Subcutaneous adipose tissue (tissue), 4 donors: ENCODE measurements around the gene DDIAS. TPM values are rescaled to one million over a fixed set of nuclear protein-coding genes. Genes with fewer than 3 reads are reported as not detected.

Experiments
- total RNA-seq, 4 donors: library from RNA; depleted of rRNA; stranded (reverse); fragments of >200 nt; gene quantifications; one replicate each; pipeline ENCODE4 v1.1.0, GENCODE V29; 2016
- TF ChIP-seq, protein P1 (sequence below): fragments of 450-650 bp; IDR thresholded peaks from one replicate; pipeline ENCODE4 v1.5.1; 2016; ENCODE audit warnings: low read depth, mild to moderate bottlenecking, control low read depth, antibody characterized with exemption, moderate library complexity

The DDIAS gene
- total RNA-seq, 4 donors from 2014 or later: 0.38 to 2.4 (median 1.7) TPM

GRCh38 chr11:82907371-82907770 lies 5.8 kb downstream of the DDIAS start:
- TF ChIP-seq, protein P1, sequence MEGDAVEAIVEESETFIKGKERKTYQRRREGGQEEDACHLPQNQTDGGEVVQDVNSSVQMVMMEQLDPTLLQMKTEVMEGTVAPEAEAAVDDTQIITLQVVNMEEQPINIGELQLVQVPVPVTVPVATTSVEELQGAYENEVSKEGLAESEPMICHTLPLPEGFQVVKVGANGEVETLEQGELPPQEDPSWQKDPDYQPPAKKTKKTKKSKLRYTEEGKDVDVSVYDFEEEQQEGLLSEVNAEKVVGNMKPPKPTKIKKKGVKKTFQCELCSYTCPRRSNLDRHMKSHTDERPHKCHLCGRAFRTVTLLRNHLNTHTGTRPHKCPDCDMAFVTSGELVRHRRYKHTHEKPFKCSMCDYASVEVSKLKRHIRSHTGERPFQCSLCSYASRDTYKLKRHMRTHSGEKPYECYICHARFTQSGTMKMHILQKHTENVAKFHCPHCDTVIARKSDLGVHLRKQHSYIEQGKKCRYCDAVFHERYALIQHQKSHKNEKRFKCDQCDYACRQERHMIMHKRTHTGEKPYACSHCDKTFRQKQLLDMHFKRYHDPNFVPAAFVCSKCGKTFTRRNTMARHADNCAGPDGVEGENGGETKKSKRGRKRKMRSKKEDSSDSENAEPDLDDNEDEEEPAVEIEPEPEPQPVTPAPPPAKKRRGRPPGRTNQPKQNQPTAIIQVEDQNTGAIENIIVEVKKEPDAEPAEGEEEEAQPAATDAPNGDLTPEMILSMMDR: no peak

DNA sequence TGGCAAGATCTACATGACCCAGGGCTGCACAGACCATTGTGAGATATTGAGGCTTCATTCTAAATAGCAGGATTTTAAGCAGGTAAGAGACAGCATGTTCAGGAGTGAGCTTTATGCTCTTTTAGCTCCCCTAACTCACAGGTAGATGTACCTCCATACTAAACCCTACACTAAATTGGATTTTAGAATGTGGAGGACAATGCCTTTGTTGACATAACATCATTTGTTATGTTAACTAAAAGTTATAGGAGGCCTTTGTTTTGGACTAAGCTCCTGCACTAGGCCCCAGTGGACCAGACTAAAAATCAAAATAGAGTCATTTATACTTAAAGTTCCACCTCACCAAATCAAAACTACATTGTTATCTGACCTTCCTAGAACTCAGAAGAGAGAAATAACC lies 6.8 kb downstream of the DDIAS start:
- TF ChIP-seq, protein P1: no peak

GRCh38 chr11:82909015-82909640 lies 7.6 kb downstream of the DDIAS start:
- TF ChIP-seq, protein P1: no peak

GRCh38 chr11:82924522-82925224 lies 23.1 kb downstream of the DDIAS start:
- TF ChIP-seq, protein P1: no peak

DNA sequence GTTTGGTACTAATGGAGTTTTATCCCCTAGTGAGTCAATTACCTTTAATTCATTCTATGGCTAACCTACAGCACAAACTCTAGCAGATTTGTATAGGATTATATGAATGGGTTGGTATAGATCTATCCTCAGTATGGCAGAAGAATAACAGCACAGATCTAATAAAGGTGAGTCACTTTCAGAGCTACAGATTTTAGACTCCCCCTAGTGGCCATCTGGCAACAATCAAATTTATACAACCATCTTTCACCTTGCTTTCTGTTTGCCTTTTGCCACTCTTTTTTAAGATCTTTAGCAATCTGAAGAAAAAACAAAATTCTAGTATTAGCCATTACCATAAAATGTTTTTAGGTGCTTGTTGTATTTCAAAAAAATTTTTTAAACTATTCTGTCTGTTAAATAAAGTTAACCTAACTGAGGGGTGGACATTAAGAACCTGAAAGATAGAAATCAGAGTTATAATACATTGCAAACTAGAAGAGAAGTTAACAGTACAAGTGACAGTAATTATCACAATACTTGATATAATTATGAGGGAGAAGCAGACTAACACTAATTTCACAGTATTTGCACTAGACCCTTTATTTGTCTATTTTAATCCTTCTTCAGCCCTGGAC lies 25.8 kb downstream of the DDIAS start:
- TF ChIP-seq, protein P1: no peak

GRCh38 chr11:82929121-82929520 lies 27.6 kb downstream of the DDIAS start:
- TF ChIP-seq, protein P1: no peak

DNA sequence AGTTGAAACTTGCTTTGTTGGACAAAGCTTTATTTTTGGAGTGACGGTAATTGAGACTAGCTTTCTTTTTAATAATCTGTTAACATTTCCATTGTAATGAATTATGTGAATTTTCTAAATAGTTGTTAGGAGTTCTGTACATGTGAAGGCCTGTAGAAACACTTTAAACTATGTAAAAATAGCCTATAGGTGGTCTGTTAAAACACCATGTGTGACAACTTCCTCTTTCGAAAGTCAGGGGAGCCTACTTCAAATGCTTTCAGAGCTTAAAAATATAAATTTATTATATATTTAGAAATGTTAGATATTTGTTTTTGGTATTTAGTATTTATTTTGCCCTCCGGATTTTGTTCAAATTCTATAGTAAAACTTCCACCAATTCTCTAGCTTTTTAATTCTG lies 28.7 kb downstream of the DDIAS start:
- TF ChIP-seq, protein P1: no peak
